ENCODE data around the gene DNAH17. TPM values are rescaled to one million over a fixed set of nuclear protein-coding genes. Genes with fewer than 3 reads are reported as not detected.
A peak's percentile ranks its signal among the peaks of the same experiment; 100 is the strongest.

DNAH17 gene
- total RNA-seq, 1 experiment from 2014 or later = 0.13 TPM

DNA sequence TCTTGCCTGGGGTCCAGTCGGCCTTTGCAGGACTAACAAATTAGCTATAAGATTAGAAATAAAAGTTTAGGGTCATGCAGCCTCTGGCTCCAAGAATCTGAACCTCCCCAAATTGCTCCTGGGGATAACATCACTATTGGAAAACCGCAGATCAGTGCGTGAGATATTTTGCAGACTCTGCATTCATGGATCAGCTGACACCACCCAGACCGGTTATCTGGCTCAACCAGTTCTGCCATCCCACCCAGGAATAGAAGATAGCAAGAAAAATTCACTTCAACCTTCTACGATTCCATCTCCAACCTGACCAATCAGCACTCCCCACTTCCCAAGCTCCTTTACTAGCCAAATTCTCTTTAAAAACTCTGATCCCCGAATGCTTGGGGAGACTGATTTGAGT, 203.0 kb downstream of the DNAH17 start:
- Histone ChIP-seq H3K23me2 (ENCODE audit: insufficient read length, low read depth, low read length, poor library complexity, severe bottlenecking) (peaks cover 7% of the 10 kb centered on the region), H3T11ph (ENCODE audit: low read length) (no peak overlapping the region), H3K9me3 (ENCODE audit: control insufficient read depth, low read depth, low read length) (no peaks in the 10 kb centered on the region), H4K5ac (ENCODE audit: insufficient read length, low read depth, low read length) (no peak overlapping the region), H3K14ac (ENCODE audit: insufficient read depth, low read length) (no peak overlapping the region), H3K23ac (ENCODE audit: insufficient read length, low read depth, low read length) (no peak overlapping the region), H3K18ac (ENCODE audit: insufficient read length, low read depth, low read length) (no peak overlapping the region), H2BK15ac (ENCODE audit: low read depth, low read length) (no peak overlapping the region), H2AFZ (ENCODE audit: low read length) (no peak overlapping the region), H3K27me3 (ENCODE audit: insufficient read depth, low read length) (no peaks in the 10 kb centered on the region), H2BK20ac (ENCODE audit: low read depth, low read length, poor library complexity, severe bottlenecking) (no peak overlapping the region), H3K4me2 (ENCODE audit: insufficient read depth, insufficient read length, low read length) (no peak overlapping the region), H4K8ac (replicated peaks; ENCODE audit: insufficient read length, low read depth, low read length) (no peak overlapping the region), H3K79me2 (ENCODE audit: insufficient read depth, low read length) (peaks cover 4% of the 10 kb centered on the region; the same call in 1 of the 2 replicates), H4K91ac (ENCODE audit: insufficient read length, low read depth, low read length) (no peak overlapping the region), H2AK5ac (ENCODE audit: insufficient read length, low read length) (no peak overlapping the region), H2BK5ac (ENCODE audit: insufficient read length, low read length) (no peak overlapping the region), H3K79me1 (ENCODE audit: insufficient read depth, low read depth, low read length, poor library complexity, severe bottlenecking) (no peaks in the 10 kb centered on the region), H2BK120ac (ENCODE audit: low read depth, low read length, poor library complexity, severe bottlenecking) (no peak overlapping the region), H3K27ac (ENCODE audit: insufficient read length, low read depth, low read length) (no peak overlapping the region), H2BK12ac (ENCODE audit: insufficient read length, low read depth, low read length) (no peak overlapping the region), H3K9ac (ENCODE audit: extremely low read depth, insufficient read length, low read length) (no peak overlapping the region), H3K4ac (ENCODE audit: low read depth, low read length) (no peak overlapping the region), H4K20me1 (ENCODE audit: control insufficient read depth, insufficient read depth, insufficient read length) (no peaks in the 10 kb centered on the region), H3K4me1 (ENCODE audit: insufficient read depth, low read length) (peaks cover 6% of the 10 kb centered on the region; the same call in 1 of the 2 replicates), H3K56ac (ENCODE audit: insufficient read length, low read depth, low read length) (no peak overlapping the region)
- Mint-ChIP-seq H3K36me3 (ENCODE audit: insufficient read depth in 1 of 3, low read depth in 3 of 3) (no peaks in the 10 kb centered on the region), H3K9me3 (no peaks in the 10 kb centered on the region), H3K27ac (peak overlapping the region; percentile 96 to 100 (median 99)), H3K4me1 (peaks cover 61% of the 10 kb centered on the region in 2 experiments), H3K4me3 (peak overlapping the region; percentile 42 to 45; a peak in 4 of 5 replicates), H3K27me3 (ENCODE audit: low read depth) (no peaks in the 10 kb centered on the region)
- no peak for DNase-seq
- WGBS (ENCODE audit: extremely low coverage, insufficient read length, low lambda C conversion rate) = no CpG with 5 or more reads among the region's 6 CpGs
- TF ChIP-seq, protein P1, sequence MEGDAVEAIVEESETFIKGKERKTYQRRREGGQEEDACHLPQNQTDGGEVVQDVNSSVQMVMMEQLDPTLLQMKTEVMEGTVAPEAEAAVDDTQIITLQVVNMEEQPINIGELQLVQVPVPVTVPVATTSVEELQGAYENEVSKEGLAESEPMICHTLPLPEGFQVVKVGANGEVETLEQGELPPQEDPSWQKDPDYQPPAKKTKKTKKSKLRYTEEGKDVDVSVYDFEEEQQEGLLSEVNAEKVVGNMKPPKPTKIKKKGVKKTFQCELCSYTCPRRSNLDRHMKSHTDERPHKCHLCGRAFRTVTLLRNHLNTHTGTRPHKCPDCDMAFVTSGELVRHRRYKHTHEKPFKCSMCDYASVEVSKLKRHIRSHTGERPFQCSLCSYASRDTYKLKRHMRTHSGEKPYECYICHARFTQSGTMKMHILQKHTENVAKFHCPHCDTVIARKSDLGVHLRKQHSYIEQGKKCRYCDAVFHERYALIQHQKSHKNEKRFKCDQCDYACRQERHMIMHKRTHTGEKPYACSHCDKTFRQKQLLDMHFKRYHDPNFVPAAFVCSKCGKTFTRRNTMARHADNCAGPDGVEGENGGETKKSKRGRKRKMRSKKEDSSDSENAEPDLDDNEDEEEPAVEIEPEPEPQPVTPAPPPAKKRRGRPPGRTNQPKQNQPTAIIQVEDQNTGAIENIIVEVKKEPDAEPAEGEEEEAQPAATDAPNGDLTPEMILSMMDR (conservative IDR thresholded peaks at IDR 0.05) = no peak

Other genes with a start within 250 kb of the DNAH17 start
- gene SOCS3, start 217.3 kb downstream of the DNAH17 start, total RNA-seq (2021) = 9.5 and 9.6 TPM in 2 replicates
- 41.8 and 45.7 TPM in 2 replicates for gene PGS1, start 198.7 kb downstream of the DNAH17 start, total RNA-seq (2021)
- 9.7 and 11.2 TPM in 2 replicates for gene CYTH1, start 204.9 kb upstream of the DNAH17 start, total RNA-seq (2021)

Measured in H9 (cell line).